B cell (primary cell): ENCODE data around the gene CTNNA1. TPM values are rescaled to one million over a fixed set of nuclear protein-coding genes. Genes with fewer than 3 reads are reported as not detected.

Experiments
- ATAC-seq: fragments of 200-7000 bp; cut with Tn5 transposase; one replicate; pipeline ENCODE4 v1.10.0; 2021; ENCODE audit warnings: low read depth, mild to moderate bottlenecking, moderate number of reproducible peaks, moderate library complexity
- CTCF ChIA-PET: fragments of 350-600 bp; sonication (Branson Sonifier 250); formaldehyde crosslinking; loops from one replicate; lab custom pipeline; 2021; ENCODE audit warnings: antibody characterized with exemption, inconsistent platforms; lab: Charles Lee
- POLR2A ChIA-PET: fragments of 350-600 bp; sonication (Branson Sonifier 250); formaldehyde crosslinking; loops from one replicate; lab custom pipeline; 2021; ENCODE audit warnings: antibody characterized with exemption; lab: Charles Lee
- DNase-seq: peaks from one replicate; pipeline ENCODE4 v3.0.0; 2013
- H2AFZ ChIP-seq: 2 replicates; pipeline ENCODE4 v1.6.1; 2012; ENCODE audit warnings: mild to moderate bottlenecking, low read depth, low read length; ENCODE audit not compliant: insufficient read depth, poor library complexity, severe bottlenecking
- H3K27ac ChIP-seq, 2 donors: 1 replicate in 1 of 2; 2 replicates in 1 of 2; pipeline ENCODE4 v1.5.1; 2012 to 2013; ENCODE audit warnings: low read length in 2 of 2, mild to moderate bottlenecking in 2 of 2, moderate library complexity in 1 of 2
- H3K27me3 ChIP-seq, 4 experiments: fragments of 200-600 bp in 1 of 4; sonication (generic) in 1 of 4; replicated peaks in 1 of 4; 1 replicate in 2 of 4; 2 replicates in 2 of 4; pipeline versions ENCODE4 v1.6.1 to v1.7.0; 2013 to 2016; ENCODE audit warnings: low read length in 3 of 4, mild to moderate bottlenecking in 2 of 4, mixed read lengths in 1 of 4, moderate library complexity in 1 of 4; ENCODE audit not compliant: insufficient read depth in 4 of 4, control insufficient read depth in 3 of 4; ENCODE audit errors: control extremely low read depth in 1 of 4
- H3K36me3 ChIP-seq, 2 experiments: replicated peaks in 1 of 2; 1 replicate in 1 of 2; 2 replicates in 1 of 2; pipeline versions ENCODE4 v1.6.1 to v1.7.1; 2013; ENCODE audit warnings: low read length in 1 of 2; ENCODE audit not compliant: insufficient read depth in 2 of 2, control insufficient read depth in 1 of 2; ENCODE audit errors: control extremely low read depth in 1 of 2, extremely low read depth in 1 of 2
- H3K4me1 ChIP-seq, 2 donors: fragments of 200-600 bp in 1 of 2; sonication (generic) in 1 of 2; 1 replicate in 1 of 2; 2 replicates in 1 of 2; pipeline versions ENCODE4 v1.5.1 to v1.6.1; 2013 to 2017; ENCODE audit warnings: low read length in 2 of 2; ENCODE audit not compliant: control insufficient read depth in 2 of 2, insufficient read depth in 2 of 2
- H3K4me2 ChIP-seq: replicated peaks from 2 replicates; pipeline ENCODE3; 2012; ENCODE audit warnings: mild to moderate bottlenecking, low read depth, low read length; ENCODE audit not compliant: poor library complexity, severe bottlenecking
- H3K4me3 ChIP-seq, 5 experiments: fragments of 200-600 bp in 1 of 5; sonication (generic) in 1 of 5; 1 replicate in 3 of 5; 2 replicates in 2 of 5; pipeline versions ENCODE4 v1.5.1 to v1.7.0; 2011 to 2016; ENCODE audit warnings: low read length in 4 of 5, mild to moderate bottlenecking in 4 of 5, low read depth in 2 of 5, control low read depth in 1 of 5, moderate library complexity in 1 of 5; ENCODE audit not compliant: insufficient read depth in 1 of 5; ENCODE audit errors: control extremely low read depth in 1 of 5, extremely low read depth in 1 of 5
- H3K79me2 ChIP-seq: fragments of 200-600 bp; sonication (generic); one replicate; pipeline ENCODE4 v1.6.0; 2016; ENCODE audit warnings: low read length; ENCODE audit not compliant: control insufficient read depth, insufficient read depth
- H3K9ac ChIP-seq: fragments of 200-600 bp; sonication (generic); 2 replicates; pipeline ENCODE4 v1.6.1; 2017; ENCODE audit warnings: mild to moderate bottlenecking, low read length, moderate library complexity
- H3K9me3 ChIP-seq, 3 donors: one replicate each; pipeline versions ENCODE4 v1.6.1 to v1.7.1; 2013; ENCODE audit warnings: low read length in 2 of 3; ENCODE audit not compliant: control insufficient read depth in 2 of 3, insufficient read depth in 1 of 3; ENCODE audit errors: control extremely low read depth in 1 of 3
- H4K20me1 ChIP-seq: 2 replicates; pipeline ENCODE4 v1.6.0; 2012; ENCODE audit warnings: mild to moderate bottlenecking, low read length; ENCODE audit not compliant: insufficient read depth, control insufficient read depth, poor library complexity, severe bottlenecking
- H3K27ac Mint-ChIP-seq: one replicate; pipeline ENCODE4 v1.8.0; 2021; ENCODE audit warnings: mixed read lengths
- H3K27me3 Mint-ChIP-seq: one replicate; pipeline ENCODE4 v1.8.0; 2021; ENCODE audit warnings: mixed read lengths
- H3K4me1 Mint-ChIP-seq: one replicate; pipeline ENCODE4 v1.8.0; 2021; ENCODE audit warnings: mixed read lengths
- H3K4me3 Mint-ChIP-seq: one replicate; pipeline ENCODE4 v1.8.0; 2021; ENCODE audit warnings: mixed read lengths
- H3K9me3 Mint-ChIP-seq: one replicate; pipeline ENCODE4 v1.8.0; 2022; ENCODE audit warnings: mixed read lengths; ENCODE audit not compliant: insufficient read depth
- CTCF ChIP-seq: fragments of 200-600 bp; IDR thresholded peaks from one replicate; pipeline ENCODE4 v1.8.0; 2022; ENCODE audit warnings: antibody characterized with exemption, mild to moderate bottlenecking
- EZH2 ChIP-seq: IDR thresholded peaks from 2 replicates; pipeline ENCODE4 v1.6.1; 2012; ENCODE audit warnings: borderline replicate concordance, low read depth, mild to moderate bottlenecking, moderate library complexity, low read length; ENCODE audit not compliant: insufficient read depth, poor library complexity, severe bottlenecking
- WGBS: methylation state at CpG from one replicate; pipeline ENCODE4 v1.1.5; 2013; ENCODE audit warnings: missing lambda C conversion rate; ENCODE audit not compliant: insufficient coverage; 5-methylcytosine and 5-hydroxymethylcytosine counted together
- intact Hi-C: fragments of 100-400 bp; cut with micrococcal nuclease; formaldehyde crosslinking; loops from one replicate; pipeline ENCODE4 v1.10.0; 2022
- polyA plus RNA-seq: library from polyadenylated mRNA; depleted of rRNA; stranded (reverse); fragments of >200 nt; gene quantifications from 2 replicates; pipeline ENCODE4 v1.2.3, GENCODE V29; 2012
- total RNA-seq, 2 donors: library from RNA; stranded (reverse); fragments of 120-200 nt in 1 of 2; gene quantifications; 1 replicate in 1 of 2; 2 replicates in 1 of 2; pipeline versions ENCODE4 v1.2.3 to v1.2.4, GENCODE V29; 2013 to 2022

The CTNNA1 gene
- total and polyA plus RNA-seq, 2 donors (not counting 1 experiment from before 2014, with no cell fraction given), result 22.7 to 96.0 TPM

GRCh38 chr5:138961729-138962128, 208.5 kb downstream of the CTNNA1 start:
- intact Hi-C loops, result no loop called here
- 100% methylated on average over 1 of the region's 1 CpG for WGBS
- Histone ChIP-seq H3K4me3 (no peak overlapping the region), H3K36me3 (no peaks in the 10 kb centered on the region), H3K9ac (no peak overlapping the region), H3K4me2 (no peak overlapping the region), H2AFZ (no peak overlapping the region), H3K4me1 (no peaks in the 10 kb centered on the region), H3K27me3 (no peaks in the 10 kb centered on the region), H3K27ac (no peak overlapping the region), H3K9me3 (no peaks in the 10 kb centered on the region), H4K20me1 (no peaks in the 10 kb centered on the region), H3K79me2 (no peaks in the 10 kb centered on the region)
- H3K4me3 Mint-ChIP-seq, result no peak overlapping the region
- no peaks in the 10 kb centered on the region for H3K4me1 Mint-ChIP-seq
- no peaks in the 10 kb centered on the region for H3K27me3 Mint-ChIP-seq
- H3K9me3 Mint-ChIP-seq, result no peaks in the 10 kb centered on the region
- POLR2A ChIA-PET, result interaction anchor here (0.7 kb wide), 1 partner anchor 73 kb away, joined by 4 read pairs; no protein-coding TSS in a partner anchor
- TF ChIP-seq CTCF, result no peak
- no peak for TF ChIP-seq EZH2
- H3K27ac Mint-ChIP-seq, result no peak overlapping the region
- CTCF ChIA-PET, result interaction anchor here (0.5 to 1.1 kb wide), 2 partner anchors 7 to 231 kb away, joined by 3 read pairs; no protein-coding TSS in a partner anchor
- ATAC-seq (no peak), DNase-seq (no peak)

- Mint-ChIP-seq H3K27ac (no peak overlapping the region), H3K27me3 (no peaks in the 10 kb centered on the region), H3K4me3 (no peak overlapping the region), H3K9me3 (no peaks in the 10 kb centered on the region), H3K4me1 (no peaks in the 10 kb centered on the region)
- ATAC-seq (no peak), DNase-seq (no peak)
- H3K4me1 ChIP-seq, result no peaks in the 10 kb centered on the region
- H4K20me1 ChIP-seq, result no peaks in the 10 kb centered on the region
- POLR2A ChIA-PET, result no interaction called here
- H3K27me3 ChIP-seq, result no peaks in the 10 kb centered on the region
- no peaks in the 10 kb centered on the region for H3K9me3 ChIP-seq
- no peak overlapping the region for H3K9ac ChIP-seq
- intact Hi-C loops, result no loop called here
- H3K36me3 ChIP-seq, result no peaks in the 10 kb centered on the region
- no peaks in the 10 kb centered on the region for H3K79me2 ChIP-seq
- no peak overlapping the region for H3K27ac ChIP-seq
- H3K4me3 ChIP-seq, result no peak overlapping the region
- CTCF ChIA-PET, result interaction anchor here (1.1 kb wide), 1 partner anchor 8 kb away, joined by 3 read pairs; no protein-coding TSS in a partner anchor
- TF ChIP-seq EZH2, result no peak
- TF ChIP-seq CTCF, result no peak
- H2AFZ ChIP-seq, result no peak overlapping the region
- no peak overlapping the region for H3K4me2 ChIP-seq
- 100% methylated on average over 1 of the region's 4 CpGs for WGBS
These were observed 209.6 kb downstream of the CTNNA1 start for GRCh38 chr5:138962614-138963370.
